NCI-H1417 (cell line): Measurements from ENCODE around the gene EML2.
A peak's percentile ranks its signal among the peaks of the same experiment; 100 is the strongest.

ENCODE experiments used
- DNase-seq, 3 experiments: peaks; one replicate each; lab custom pipeline; 2025; lab: John Stamatoyannopoulos, UW

EML2 gene

DNA sequence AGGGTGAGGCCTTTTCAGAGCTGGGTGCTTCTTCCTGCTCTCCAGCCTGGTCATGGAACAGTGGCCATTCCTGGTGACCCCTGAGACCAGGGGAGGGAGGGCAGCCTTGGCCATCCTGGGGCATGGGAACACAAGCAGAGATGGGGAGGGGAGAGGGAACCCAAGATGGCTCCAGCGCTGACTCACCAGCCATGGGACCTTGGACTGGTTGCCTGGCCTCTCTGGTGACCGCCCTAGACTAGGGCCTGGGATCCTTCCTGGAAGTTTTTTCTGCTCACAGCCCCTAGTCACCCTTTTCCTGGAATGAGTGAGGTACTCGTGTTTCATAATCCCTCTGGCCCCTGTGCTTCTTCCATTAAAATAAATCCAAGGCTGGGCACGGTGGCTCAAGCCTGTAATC, 51.3 kb downstream of the EML2 start:
- no peak for DNase-seq

DNA sequence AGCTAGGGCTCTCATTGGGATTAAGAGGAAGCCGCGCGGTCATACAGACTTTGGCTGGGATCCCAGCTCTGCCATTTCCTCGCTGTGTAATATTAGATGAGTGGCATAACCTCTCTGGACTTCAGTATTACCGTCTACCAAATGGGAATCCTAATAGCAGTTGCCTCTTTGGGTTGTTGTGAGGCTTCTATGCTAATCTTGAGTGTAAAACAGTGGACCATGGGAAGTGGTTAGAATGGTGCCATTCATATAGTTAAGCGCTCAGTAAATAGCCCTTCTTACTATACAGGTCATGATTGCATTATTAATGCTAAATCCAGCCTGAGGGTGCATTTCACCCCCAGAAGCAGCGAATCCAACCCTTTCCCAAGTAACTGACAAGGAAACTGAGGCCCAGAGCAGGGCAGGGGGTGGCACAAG, 54.0 kb downstream of the EML2 start:
- no peak for DNase-seq

DNA sequence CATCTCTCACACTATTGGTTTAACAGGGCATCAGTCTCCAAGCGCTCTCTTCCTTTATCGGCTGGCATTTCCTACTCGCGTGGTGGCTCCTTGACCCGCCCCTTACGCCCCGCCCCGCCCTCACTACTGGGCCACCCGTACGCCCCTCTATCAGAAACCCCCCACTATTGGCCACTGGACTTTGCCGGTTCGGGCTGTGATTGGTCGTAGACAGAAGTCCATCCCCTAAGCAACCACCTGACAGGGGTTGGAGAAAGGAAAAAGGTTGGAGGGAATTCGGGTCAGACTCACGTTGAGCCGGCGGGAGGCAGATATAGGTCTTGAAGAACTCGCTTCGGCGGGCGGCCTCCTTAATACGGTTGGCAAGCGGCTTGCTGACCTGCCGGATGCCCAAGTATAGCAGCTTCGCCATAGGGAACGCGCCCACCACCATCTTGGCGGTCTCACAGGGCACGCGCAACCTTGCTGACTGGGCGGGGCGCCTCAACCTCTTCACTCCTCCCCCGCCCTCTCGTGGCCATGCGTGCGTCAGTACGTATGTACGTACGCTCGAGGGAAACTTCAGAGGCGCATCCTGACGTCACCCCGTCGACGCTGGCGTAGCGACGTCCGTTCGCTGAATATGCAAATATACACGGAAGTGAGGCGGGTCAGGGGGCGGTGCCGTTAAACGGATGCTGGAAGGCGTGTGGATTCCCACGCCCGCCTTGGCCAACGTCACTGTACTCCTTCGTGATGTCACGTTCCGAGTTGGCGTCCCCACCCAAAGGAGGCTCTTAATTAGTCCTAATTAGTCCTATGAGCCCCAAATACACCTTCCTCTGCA, 54.7 kb downstream of the EML2 start, which contains the start of gene OPA3:
Gene OPA3 (minus strand): TSS at position 471 of the 826 bp plus-strand sequence. CDS start 38 bp downstream, at position 433.
- peak; percentile 98 to 100 (median 99) for DNase-seq

DNA sequence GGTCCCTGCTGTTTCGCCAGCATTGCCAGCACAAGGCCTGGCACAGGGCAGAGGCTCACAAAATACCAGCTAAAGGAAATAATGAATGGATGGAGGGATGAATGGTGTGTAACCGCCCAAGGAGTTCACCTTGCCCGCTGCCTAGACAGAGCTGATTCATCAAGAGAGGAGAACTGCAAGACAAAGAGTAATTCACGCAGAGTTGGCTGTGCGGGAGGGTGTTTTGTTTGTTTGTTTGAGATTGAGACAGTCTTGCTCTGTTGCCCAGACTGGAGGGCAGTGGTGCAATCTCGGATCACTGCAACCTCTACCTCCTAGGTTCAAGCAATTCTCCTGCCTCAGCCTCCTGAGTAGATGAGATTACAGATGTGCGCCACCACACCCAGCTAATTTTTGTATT, 57.6 kb downstream of the EML2 start:
- DNase-seq, result no peak

DNA sequence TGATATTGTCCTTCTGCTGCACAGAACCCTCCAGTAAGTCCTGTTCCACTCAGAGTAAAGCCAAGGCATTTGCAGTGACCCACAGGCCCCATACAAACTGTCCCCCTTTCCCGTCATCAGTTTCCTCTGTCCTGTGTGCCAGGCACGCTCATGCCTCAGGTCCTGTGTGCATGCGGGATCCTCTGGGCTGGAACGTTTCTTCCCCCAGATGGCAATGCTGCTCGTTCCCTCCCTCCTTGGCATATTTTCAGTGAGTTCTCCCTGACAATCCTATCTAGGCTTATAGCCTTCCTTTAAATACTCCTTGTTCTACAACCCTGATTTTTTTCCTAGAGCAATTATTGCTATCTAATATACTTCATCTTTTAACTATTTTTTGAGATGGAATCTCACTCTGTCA, 60.3 kb downstream of the EML2 start:
- no peak for DNase-seq

DNA sequence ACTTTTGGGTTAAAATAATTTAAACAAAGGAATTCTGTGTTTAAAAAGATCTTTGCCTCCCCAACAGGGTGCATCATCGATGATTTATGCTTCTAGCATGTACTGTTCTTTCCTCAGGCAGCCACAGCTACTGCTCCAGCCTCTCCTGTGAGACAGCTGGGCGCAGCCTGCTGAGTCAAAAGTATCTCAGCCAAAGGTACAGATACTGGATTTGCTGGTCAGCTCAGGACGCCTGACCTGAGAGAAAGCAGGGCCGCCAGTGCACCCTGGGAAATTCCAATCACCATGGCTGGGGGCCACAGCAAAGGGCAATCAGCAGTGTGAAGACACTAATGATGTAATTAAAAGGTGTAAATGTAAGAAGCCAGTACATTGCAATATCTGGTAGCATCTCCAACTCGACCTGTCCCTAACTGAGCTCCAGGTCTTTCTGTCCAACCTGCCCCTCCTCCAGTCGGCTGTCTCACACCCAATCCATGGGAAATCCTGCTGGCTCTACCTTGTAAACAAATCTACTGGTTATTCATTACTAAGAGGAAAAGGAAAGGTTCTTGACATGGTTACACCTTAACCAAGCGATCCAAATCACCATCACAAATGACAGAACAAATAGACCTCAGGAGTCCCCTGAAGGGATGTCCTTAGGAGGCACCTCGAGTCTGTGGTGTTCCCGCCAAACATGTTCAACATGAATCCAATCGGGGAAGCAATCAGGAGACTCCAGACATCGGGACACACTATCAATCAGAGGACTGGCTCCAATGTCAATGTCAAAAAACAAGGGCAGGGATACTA, 61.9 kb downstream of the EML2 start:
- DNase-seq, result no peak

DNA sequence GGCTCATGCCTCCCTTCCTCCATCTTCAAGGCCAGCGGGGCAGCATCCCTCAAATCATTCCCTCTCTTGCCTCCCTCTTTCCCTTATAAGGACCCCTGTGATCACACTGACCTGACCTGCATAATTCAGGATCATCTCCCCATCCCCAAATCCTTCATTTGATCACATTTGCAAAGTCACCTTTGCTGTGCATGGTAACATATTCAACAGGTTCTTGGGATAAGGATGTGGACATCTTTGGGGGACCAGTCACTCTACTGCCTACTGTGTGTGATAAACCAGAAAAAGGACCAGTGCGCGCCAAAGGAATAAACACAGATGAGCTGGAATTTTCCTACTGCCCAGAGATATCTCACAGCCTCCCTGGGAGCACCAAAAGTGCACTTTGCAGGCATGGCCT, 62.5 kb downstream of the EML2 start:
- no peak for DNase-seq

DNA sequence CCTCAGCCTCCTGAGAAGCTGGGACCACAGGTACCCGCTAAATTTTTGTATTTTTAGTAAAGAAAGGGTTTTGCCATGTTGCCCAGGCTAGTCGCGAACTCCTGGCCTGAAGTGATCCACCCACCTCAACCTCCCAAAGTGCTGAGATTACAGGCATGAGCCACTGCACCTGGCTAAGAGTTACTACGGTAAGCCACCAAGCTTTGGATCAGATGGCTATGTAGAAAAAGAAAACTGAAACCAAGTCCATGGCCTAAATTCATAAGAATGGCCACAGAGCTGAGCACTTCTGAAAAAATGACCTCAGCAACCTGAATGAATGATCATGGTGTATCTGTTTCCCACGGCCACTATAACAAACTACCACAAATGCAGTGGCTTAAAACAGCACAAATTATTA, 64.0 kb downstream of the EML2 start:
- DNase-seq, result no peak

DNA sequence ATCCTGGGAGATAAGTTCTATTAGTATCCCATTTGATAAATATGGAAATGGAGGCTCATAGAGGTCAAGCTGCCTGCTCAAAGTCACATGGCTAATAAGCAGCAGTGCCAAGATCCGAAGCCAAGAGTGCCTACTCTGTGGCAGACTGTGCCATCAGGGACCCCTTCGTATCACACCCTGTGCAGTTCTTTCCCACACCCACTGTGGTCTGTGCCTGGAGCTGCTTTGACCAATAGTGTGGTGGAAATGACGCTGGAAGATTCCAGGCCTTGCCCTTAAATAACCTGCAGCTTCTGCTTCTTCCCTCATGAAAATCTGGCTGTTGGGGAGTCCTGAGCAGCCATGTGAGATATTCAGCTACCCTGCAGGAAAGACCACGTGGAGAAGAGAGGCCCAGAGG, 64.7 kb downstream of the EML2 start:
- no peak for DNase-seq

DNA sequence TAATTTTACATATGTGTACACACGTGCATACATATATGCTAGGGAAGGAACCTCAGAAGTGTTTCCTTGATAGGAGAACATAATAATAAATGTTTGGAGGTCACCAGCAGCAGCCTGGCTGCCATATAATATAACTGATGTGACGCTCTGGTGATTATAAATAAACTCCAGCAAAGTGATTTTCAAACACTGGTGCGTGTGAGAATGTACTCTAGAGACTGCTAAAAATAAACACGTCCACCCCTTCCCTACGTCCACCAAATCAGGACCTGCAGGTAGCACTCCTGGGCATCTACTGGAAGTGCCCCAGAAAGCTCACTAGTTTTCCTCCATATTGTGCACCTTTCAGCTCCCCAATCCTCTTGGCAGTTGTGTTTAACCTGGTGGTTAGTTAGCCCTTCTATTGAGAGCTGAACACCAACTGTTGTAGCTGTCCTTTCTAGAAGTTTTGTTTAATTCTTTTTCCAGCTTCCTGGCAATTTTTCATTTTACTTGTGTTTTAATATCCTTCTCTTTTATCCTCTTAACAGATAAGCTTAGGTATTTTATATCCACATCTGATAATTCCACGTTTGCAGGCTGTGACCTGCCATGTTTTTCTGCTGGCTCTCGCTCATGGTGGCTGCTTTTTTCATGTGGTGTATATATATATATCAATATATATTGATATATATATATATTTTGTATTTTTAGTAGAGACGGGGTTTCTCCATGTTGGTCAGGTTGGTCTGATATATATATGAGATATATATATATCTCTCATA, 67.6 kb downstream of the EML2 start:
- DNase-seq, result no peak

DNA sequence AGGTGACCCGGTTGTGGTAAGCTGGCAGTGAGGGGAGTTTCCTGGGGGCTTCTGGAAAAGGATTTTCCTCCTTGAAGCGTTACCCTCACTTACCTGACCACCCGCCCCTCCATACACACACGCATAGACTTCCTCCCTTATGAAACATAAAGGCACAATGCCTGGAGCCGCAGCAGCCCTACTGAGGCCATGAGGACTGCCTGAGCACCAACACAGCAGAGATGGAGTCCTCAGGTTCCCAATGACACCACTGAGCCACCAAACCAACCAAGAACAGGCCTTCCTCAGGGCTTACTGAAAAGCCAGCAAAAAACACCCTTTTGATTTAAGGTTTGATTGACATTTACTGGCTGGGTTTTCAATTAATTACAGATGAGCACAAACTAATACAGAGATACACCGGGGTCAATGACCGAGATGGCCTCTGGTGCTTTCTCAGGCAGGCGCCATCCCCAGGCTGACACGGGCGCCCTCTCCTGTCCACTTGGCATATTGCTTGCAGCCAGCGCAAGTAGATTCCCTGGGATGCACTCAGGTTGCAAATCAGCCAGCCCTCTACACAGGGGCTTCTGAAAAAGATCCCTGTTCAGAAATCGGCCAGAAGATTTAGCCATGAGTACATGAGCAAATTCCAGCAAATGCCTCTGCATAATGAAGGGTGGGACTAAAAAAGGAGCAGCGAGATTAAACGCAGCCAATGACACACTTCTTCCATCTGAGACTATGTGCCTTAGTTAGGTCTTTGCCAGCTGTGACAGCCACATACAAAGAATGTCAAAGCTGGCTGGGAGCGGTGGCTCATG, 69.4 kb downstream of the EML2 start:
- no peak for DNase-seq

DNA sequence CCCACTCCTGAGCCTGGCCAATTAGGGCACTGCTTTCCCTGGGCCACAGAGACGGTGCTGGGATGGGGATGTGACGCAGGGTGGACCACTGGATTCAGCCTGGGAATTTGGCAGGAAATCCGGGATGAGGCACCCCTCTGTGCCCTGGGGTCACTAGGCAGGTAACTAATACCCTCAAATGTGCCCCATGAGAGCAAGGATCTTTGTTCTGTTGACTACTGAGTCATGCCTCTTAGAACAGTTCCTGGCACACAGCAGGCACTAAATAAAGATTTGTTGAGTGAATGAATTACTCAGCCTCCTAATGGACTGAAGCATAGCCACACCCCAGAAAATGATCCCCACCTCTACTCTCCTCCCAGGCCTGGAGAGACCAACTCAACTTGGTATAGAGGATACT, 70.5 kb downstream of the EML2 start:
- no peak for DNase-seq

DNA sequence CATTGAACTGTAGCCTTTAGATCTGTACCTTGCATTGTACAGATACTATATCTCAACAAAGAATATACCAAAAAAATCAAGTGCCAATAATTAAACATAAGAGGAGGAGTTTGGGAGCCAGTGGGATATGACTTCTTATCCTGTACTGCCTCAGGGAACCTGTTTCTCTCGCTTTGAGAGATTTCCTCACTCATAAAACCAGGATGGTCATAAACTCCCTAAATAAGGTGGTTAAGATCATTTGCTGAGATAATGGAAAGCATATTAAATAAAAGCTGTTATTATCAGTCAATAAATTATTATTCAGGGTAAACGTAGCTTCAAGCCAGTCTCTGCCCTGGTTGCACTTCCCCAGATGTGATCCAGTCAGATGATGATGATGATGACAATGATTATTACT, 71.6 kb downstream of the EML2 start:
- DNase-seq, result no peak

DNA sequence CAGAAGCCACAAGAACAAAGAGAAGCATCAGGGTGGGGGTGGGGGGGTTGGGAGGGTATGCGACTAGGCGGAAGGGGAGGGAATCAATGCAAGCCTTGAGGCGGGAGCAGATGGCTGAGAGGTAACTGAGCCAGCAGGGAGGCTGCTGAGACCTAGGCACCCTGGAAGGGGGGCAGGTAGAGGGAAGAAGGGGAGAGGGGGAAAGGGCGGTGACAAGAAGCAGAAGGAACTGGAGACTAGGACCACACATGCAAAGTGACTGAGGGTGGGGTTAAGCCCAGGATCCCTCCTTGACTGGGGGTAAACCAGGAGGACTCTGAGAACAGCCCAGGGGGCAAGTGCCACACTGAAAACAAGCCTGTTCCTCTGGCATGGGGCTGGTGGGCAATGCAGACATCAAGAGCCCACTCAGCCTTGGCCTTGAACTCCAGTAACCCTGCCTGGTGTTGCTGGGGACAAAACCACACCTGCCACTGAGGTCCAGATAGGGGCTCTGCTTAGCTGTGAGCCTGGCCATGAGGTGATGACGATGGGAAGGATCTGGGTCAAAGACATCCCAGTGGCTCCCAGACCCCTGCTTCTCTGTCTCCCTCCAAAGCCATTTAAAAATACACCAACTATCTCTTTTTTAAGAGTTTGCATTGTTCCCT, 74.9 kb downstream of the EML2 start:
- DNase-seq, result no peak

DNA sequence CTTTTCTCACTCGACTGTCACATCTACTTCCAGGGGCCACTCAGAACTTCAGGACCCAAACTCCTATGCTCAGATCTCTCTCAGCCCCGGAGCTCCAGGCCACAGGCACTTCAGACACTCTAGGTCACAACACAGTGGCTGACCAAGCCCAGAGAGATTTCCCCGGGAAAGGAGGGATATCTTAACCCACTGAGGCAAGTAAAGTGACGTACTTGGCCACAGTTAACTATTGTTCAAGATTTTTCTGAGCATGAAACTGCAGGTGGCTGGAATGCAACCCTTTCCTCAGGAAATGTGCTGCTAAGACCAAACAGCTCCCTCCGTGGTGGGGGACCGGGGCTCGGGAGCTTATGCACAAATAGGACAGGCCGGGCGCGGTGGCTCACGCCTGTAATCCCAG, 78.5 kb downstream of the EML2 start:
- DNase-seq, result no peak

DNA sequence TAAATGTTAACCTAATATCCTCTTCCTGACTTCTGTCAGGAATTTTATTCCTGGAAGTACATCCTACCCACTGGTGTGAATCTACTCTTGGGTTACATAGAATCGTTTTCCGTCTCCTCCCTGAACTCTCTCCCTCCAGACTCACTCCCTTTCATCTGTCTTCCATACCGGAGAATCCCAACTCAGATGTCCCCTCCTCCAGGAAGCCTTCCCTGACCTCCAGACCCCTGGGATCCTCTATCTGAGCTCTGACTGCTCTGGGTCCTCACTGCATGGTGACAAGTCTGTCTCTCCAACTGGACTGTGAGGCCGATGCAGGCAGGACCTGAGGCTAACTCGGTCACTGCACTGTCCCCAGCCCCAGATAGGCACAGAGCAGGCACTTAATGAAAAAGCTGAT, 79.2 kb downstream of the EML2 start:
- DNase-seq, result no peak
